Fibroblast of villous mesenchyme (primary cell): Measurements from ENCODE around the gene PRH2. TPM values are rescaled to one million over a fixed set of nuclear protein-coding genes. Genes with fewer than 3 reads are reported as not detected.

ENCODE experiments used
- DNase-seq: peaks from one replicate; pipeline ENCODE4 v3.0.0-alpha.2; 2010; ENCODE audit warnings: low read depth
- H3K4me3 ChIP-seq: 2 replicates; pipeline ENCODE4 v1.5.1; 2011; ENCODE audit warnings: low read depth, mild to moderate bottlenecking, low read length
- total RNA-seq: library from RNA; depleted of rRNA; stranded (reverse); fragments of >200 nt; gene quantifications from 2 replicates; pipeline ENCODE4 v1.2.3, GENCODE V29; 2012
- TF ChIP-seq, protein P1 (sequence below): IDR thresholded peaks from 2 replicates; pipeline ENCODE4 v1.5.1; 2012; ENCODE audit warnings: low read depth, mild to moderate bottlenecking, low read length; ENCODE audit not compliant: insufficient read depth

Gene PRH2
- total RNA-seq, 1 donor = 0.43 TPM

DNA sequence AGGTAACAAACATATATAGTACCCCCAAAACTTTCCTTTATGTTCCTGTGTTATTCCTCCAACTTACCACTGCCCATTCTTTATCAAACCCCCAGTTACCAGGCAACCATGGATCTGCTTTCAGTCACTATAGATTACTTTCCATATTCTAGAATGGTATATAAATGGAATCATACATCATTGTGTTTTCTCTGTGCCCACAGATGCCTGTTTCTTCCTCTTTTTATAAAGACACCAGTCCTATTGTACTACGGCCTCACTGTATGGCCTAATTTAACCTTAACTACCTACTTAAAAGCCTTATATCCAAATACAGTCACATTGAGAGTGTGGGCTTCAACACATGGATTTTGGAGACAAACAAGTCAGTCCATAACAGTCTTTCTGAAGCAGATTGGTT, 7.5 kb downstream of the PRH2 start:
- TF ChIP-seq, protein P1, sequence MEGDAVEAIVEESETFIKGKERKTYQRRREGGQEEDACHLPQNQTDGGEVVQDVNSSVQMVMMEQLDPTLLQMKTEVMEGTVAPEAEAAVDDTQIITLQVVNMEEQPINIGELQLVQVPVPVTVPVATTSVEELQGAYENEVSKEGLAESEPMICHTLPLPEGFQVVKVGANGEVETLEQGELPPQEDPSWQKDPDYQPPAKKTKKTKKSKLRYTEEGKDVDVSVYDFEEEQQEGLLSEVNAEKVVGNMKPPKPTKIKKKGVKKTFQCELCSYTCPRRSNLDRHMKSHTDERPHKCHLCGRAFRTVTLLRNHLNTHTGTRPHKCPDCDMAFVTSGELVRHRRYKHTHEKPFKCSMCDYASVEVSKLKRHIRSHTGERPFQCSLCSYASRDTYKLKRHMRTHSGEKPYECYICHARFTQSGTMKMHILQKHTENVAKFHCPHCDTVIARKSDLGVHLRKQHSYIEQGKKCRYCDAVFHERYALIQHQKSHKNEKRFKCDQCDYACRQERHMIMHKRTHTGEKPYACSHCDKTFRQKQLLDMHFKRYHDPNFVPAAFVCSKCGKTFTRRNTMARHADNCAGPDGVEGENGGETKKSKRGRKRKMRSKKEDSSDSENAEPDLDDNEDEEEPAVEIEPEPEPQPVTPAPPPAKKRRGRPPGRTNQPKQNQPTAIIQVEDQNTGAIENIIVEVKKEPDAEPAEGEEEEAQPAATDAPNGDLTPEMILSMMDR = no peak
- H3K4me3 ChIP-seq = no peak overlapping the region
- no peak for DNase-seq

DNA sequence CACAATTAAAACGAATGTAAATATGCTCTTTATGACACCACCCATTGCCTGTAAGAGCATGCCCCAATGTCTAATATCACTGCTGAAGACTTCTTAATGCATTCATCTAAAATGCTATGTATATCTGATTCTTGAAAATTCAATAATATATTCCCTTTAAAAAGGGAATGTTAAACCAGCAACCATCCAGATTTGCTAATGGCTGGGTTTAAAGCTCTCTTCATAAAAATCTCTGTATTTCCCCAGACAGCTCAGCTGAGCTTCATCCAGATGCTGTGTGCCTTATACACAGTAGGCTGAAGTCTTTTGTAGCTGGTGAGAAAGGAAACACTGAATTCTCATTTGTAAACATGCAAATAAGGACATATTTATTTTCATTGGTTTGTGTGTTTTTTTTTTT, 10.1 kb downstream of the PRH2 start, which contains the start of gene TAS2R14:
Gene TAS2R14 (minus strand): TSS at position 101 of the 400 bp plus-strand sequence. CDS start 56 bp downstream, at position 45.
- TF ChIP-seq, protein P1 = no peak
- H3K4me3 ChIP-seq = no peak within 1 kb of the TSS
- DNase-seq = no peak

DNA sequence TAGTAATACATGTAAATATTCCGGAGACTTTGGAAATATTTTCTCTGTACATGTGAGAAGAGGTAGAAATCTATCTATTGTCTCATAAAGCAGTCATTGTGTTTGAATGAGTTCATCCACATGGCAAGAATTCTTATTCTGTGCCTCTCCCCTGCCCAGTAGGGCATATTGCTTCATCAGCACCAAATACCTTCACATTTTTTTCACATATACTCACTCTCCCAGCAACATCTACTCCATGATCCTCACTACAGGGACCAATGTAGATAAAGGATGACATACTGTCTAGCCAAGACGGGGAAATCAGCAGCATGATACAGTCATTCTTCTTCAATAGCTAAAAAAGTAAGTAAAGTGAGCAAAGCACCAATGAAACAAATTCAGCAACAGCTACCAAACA, 11.4 kb downstream of the PRH2 start:
- TF ChIP-seq, protein P1 = no peak
- H3K4me3 ChIP-seq = no peak overlapping the region
- peak; percentile 27 for DNase-seq

DNA sequence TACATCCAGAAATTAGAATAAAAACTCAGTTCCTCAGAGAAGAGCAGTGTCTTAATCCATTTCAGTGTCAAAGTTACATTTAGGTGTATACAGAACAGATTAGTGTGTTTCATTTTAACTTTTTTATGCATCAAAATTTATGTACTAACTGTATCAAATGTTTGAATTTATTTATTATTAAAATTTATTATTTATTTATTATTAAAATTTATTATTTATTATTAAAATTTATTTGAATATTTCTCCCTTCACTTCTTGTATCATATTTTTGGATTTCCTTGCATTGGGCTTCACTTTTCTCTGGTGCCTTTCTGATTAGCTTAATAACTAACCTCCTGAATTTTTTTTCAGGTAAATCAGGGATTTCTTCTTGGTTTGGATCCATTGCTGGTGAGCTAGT, 12.3 kb downstream of the PRH2 start:
- no peak for DNase-seq
- H3K4me3 ChIP-seq = no peak overlapping the region
- TF ChIP-seq, protein P1 = no peak

DNA sequence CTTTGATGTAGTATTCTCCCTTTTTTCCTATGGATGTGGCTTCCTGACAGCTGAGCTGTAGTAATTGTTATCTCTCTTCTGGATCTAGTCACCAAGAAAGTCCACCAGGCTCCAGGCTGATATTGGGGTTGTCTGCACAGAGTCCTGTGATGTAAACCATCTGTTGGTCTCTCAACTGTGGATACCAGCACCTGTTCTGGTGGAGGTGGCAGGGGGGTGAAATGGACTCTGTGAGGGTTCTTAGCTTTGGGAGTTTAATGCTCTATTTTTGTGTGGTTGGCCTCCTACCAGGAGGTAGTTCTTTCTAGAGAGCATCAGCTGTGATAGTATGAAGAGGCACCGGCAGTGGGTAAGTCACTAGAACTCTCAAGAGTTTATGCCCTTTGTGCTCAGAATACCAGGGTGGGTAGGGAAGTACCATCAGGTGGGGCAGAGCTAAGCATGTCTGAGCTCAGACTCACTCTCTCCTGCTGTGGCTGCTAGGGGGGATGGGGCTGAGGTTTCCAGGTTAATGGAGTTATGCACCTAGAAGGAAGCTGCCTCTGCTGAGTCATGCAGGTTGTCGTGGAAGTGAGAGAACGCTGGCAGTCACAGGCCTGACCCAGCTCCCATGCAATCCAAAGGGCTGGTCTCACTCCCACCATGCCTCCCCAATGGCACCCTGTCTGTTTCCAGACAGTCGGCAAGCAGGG, 13.0 kb downstream of the PRH2 start:
- DNase-seq = no peak
- H3K4me3 ChIP-seq = no peak overlapping the region
- TF ChIP-seq, protein P1 = no peak

DNA sequence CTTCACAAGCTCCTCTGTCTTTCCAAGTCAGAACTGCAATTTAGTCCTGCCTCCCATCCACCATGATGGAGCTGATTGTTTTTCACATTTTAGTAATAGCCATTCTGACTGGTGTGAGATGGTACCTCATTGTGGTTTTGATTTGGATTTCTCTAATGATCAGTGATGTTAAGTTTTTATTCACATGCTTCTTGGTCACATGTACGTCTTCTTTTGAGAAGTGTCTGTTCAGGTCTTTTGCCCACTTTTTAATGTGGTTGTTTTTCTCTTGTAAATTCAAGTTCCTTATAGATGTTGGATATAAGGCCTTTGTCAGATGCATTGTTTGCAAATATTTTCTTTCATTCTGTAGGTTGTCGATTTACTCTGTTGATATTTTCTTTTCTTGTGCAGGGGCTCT, 14.1 kb downstream of the PRH2 start:
- no peak for DNase-seq
- no peak overlapping the region for H3K4me3 ChIP-seq
- TF ChIP-seq, protein P1 = no peak

DNA sequence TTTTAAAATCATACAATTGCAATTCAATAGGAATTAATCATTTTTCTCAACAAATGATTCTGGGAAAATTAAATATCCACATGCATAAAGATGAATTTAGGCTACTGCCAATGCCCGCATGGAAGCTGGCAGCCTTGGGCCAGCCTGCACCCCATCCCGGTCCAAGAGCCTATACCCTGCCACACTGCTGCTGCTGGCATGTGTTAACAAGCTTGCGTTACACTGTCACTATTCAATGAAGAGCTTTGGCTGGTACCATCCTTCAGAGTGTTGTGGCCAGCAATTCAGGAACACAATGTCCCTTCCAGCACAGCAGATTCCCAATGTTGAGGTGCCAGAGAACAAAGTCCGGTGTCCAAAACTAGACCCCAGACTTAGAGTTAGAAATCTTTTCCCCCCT, 23.6 kb downstream of the PRH2 start:
- DNase-seq = no peak
- TF ChIP-seq, protein P1 = no peak
- H3K4me3 ChIP-seq = no peak overlapping the region
